Measurements from ENCODE around the gene COX4I1.

Gene COX4I1

DNA sequence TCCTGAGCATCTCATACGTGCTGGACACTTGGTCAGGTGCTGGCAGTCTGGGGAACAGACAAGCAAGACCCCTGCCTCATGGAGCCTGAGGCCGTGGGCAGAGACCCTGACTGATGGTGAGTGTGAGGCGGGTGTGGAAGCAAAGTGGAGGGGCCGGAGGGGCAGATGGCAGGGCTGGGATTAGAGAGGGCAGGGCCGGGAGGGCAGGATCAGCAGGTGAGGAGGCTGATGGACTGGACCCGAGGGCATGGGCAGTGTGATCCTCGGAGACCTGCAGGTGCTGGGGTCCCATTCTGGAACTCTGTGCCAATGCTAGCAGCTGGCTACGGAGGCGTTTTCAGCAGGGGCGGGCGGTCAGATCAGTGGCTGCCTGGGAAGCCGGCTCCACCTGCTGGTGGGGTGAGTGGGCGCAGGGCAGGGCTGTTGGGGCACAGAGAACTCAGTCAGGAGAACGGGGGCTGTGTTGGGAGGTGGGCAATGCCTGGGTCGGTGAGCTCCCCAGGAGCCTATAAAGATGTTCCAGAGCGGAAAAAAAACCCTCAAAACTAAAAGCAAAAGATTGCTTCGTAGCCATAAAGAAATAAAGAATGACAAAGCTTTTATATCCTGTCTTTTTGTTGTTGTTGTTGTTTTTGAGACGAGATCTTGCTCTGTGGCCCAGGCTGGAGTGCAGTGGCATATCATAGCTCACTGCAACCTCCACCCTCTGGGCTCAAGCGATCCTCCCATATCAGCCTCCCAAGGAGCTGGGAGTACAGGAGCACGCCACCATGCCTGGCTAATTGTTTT lies 39.7 kb upstream of the COX4I1 start:
- DNase-seq (peak in 1 of 2 donors; percentile 37), ATAC-seq (peak; percentile 34)
- no peaks in the 10 kb centered on the region for H3K9me3 Mint-ChIP-seq
- H3K4me3 Mint-ChIP-seq, result no peak overlapping the region
- peaks cover 23% of the 10 kb centered on the region for H3K27me3 Mint-ChIP-seq
- no peak overlapping the region for H3K27ac Mint-ChIP-seq
- H3K4me1 Mint-ChIP-seq, result peaks cover 26% of the 10 kb centered on the region

DNA sequence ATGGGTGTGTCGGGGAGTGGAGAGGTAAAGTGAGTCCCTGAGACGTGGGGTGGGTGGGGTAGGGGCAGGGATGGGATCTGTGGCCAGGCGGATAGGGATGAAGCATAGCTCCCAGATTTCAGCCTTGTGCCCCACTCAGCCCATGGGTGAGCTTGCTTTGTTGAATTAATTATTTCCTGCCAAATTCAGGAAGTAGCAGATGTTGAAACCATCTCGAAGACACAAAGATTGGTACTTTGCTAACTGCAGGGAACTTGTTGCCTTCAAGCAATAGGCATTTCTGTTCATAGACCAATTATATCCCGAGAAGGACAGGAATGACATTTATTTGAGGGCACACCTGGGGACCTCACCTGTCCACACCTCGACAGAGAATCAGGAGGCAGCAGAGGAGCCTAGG lies 37.6 kb upstream of the COX4I1 start:
- Mint-ChIP-seq H3K27ac (no peak overlapping the region), H3K27me3 (peaks cover 21% of the 10 kb centered on the region), H3K4me1 (peaks cover 20% of the 10 kb centered on the region), H3K4me3 (no peak overlapping the region), H3K9me3 (no peaks in the 10 kb centered on the region)
- DNase-seq (no peak), ATAC-seq (no peak)

DNA sequence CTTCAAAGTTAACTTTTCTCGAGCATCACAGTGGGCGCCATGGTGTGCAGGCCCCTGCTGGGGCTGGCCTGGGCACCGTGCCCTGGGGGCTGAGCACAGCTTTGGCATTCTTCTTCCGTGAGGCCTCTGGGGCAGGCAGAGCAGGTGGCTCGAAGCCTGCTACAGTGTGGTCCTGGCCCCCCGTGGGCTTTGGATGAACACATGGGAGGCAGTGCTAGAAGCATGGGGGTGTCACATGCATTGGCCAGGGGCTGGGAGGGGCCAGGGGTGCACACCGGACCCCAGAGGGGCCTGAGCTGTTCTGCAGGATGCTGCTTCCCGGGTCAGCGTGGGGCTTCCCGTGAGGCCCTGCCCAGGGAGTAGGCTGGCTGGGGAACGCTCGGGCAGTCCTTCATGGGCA lies 36.5 kb upstream of the COX4I1 start:
- Mint-ChIP-seq H3K4me3 (no peak overlapping the region), H3K27me3 (peaks cover 21% of the 10 kb centered on the region), H3K9me3 (no peaks in the 10 kb centered on the region), H3K27ac (no peak overlapping the region), H3K4me1 (peaks cover 14% of the 10 kb centered on the region)
- DNase-seq (no peak), ATAC-seq (no peak)

DNA sequence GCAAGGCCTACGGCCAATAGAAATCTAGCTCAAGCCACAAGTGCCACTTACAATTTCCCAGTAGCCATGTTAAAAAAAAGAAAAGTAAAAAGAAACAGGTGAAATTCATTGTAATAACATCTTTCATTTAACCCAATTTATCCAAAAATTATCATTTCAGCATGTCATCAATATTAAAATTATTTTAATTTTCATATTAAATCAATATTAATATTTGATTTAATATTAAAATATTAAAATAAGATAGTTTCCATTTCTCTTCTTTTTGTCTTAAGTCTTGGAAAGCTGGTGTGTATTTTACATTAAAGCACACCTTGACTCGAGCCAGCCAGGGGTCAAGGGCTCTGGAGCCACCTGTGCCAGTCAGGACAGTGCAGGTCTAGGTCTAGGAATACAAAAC lies 35.9 kb upstream of the COX4I1 start:
- no peak overlapping the region for H3K27ac Mint-ChIP-seq
- H3K27me3 Mint-ChIP-seq, result peaks cover 19% of the 10 kb centered on the region

DNA sequence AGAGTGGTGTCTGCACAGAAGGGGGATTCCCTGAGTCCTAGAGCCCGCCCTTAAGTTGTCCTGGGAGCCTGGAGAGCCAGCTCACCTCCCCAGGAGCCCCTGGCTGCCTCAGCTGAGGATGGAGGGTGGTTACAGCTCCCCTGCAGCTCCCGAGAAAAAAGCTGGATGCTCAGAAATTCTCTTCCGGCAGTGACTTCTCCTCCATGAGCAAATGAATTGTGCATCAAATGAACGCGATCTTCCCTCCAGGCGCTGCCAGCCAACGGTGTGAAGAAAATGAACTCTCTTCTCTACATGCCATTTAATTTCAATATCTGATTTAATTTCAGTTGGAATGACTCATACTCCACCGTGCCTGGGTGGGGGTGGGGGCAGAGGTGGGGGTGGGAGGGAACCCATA lies 34.3 kb upstream of the COX4I1 start:
- peaks cover 3% of the 10 kb centered on the region for H3K27me3 Mint-ChIP-seq
- H3K4me3 Mint-ChIP-seq, result no peak overlapping the region
- peak overlapping the region in 1 of 2 donors; percentile 7 for H3K27ac Mint-ChIP-seq
- DNase-seq (no peak), ATAC-seq (no peak)
- H3K4me1 Mint-ChIP-seq, result peaks cover 5% of the 10 kb centered on the region
- no peaks in the 10 kb centered on the region for H3K9me3 Mint-ChIP-seq

More for the DNA sequence above, 35.9 kb upstream of the COX4I1 start:
- no peak overlapping the region for H3K4me3 Mint-ChIP-seq
- DNase-seq (no peak), ATAC-seq (no peak)
- H3K9me3 Mint-ChIP-seq, result no peaks in the 10 kb centered on the region
- H3K4me1 Mint-ChIP-seq, result peaks cover 13% of the 10 kb centered on the region

DNA sequence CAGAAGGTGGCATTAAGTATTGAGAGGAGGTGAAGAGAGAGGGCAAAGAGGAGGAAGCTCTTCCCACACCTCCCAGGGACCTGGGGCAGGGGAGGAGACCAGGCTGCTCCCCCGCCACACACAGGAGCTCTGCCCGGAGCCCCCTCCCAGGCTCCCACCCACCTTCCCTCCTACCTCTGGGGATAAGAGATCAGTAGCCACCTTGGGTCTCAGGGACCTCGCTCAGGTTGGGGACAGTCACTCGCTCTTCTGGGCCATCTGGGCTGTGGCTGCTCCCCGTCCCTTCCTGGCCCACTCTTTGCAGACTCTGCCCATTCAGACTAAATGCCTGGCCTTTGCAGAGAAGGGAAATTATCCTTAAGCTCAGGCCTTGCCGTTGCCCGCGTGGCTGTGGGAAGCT lies 33.7 kb upstream of the COX4I1 start:
- H3K4me1 Mint-ChIP-seq, result peaks cover 5% of the 10 kb centered on the region
- no peaks in the 10 kb centered on the region for H3K27me3 Mint-ChIP-seq
- H3K4me3 Mint-ChIP-seq, result no peak overlapping the region
- DNase-seq (no peak), ATAC-seq (no peak)
- H3K27ac Mint-ChIP-seq, result peak overlapping the region in 1 of 2 donors; percentile 60
- H3K9me3 Mint-ChIP-seq, result no peaks in the 10 kb centered on the region

DNA sequence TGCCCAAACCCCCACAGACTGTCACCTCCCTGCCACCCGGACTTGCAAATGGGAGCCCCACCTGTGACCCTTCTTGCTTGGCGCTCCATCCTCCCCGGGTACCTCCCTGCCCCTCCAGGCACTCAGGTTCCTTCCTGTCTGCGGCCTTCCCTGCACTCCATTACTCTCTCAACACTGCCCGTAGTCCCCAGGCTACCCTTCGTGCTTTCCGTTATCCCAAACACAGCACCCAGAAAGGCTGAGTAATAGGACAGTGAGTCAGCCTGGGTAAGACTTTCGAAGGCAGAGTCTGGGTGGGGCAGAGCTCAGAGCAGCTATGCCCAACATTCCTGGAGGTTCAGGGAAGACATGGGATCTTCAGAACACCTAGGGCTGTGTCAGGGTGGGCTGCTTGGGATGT lies 32.0 kb upstream of the COX4I1 start:
- ATAC-seq, result no peak
- Mint-ChIP-seq H3K4me1 (peaks cover 5% of the 10 kb centered on the region), H3K4me3 (no peak overlapping the region), H3K27ac (peak overlapping the region in 1 of 2 donors; percentile 27), H3K27me3 (no peaks in the 10 kb centered on the region), H3K9me3 (no peaks in the 10 kb centered on the region)
- no peak for DNase-seq

DNA sequence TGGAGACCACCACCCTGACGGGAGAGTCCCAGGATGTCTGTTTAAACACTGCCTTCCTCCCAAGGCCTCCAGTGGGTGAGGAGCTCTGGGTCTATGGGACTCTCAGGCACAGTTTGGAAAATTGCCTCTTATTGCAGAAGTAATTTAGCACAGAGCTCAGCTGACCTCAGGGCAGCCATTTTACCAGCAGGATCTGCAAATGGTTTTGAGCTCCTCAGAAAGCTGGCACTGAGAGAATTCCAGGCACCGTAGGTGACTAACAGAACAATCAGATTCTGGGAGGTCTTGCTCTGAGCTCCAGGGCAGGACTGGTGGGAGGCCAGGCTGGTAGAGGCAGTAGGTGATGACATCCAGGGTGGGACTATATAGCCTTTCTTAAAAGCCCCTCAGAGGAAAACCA lies 31.3 kb upstream of the COX4I1 start:
- peaks cover 5% of the 10 kb centered on the region for H3K4me1 Mint-ChIP-seq
- H3K27me3 Mint-ChIP-seq, result no peaks in the 10 kb centered on the region
- no peak for ATAC-seq
- H3K27ac Mint-ChIP-seq, result no peak overlapping the region
- H3K9me3 Mint-ChIP-seq, result no peaks in the 10 kb centered on the region
- no peak overlapping the region for H3K4me3 Mint-ChIP-seq
- no peak for DNase-seq

DNA sequence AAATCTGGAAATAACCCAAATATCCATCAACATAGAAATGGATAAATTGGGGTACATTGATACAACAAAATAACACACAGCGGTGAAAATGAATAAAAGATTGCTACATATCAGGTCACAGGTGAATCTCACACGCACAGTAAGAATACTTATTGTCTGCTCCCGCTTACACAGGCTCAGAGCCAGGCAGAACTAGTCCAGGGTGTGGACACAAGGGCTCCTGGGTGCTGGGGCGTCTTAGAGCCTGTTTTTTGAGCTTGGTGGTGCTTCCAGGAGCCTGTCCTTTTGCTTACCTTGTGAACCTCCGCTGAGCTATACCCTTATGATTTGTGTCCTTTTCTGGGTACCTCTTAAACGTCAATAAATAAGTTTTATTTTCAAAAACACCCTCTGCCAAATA lies 28.8 kb upstream of the COX4I1 start:
- H3K27me3 Mint-ChIP-seq, result no peaks in the 10 kb centered on the region
- ATAC-seq, result no peak
- H3K27ac Mint-ChIP-seq, result no peak overlapping the region
- no peaks in the 10 kb centered on the region for H3K4me1 Mint-ChIP-seq
- DNase-seq, result no peak
- no peaks in the 10 kb centered on the region for H3K9me3 Mint-ChIP-seq
- no peak overlapping the region for H3K4me3 Mint-ChIP-seq

DNA sequence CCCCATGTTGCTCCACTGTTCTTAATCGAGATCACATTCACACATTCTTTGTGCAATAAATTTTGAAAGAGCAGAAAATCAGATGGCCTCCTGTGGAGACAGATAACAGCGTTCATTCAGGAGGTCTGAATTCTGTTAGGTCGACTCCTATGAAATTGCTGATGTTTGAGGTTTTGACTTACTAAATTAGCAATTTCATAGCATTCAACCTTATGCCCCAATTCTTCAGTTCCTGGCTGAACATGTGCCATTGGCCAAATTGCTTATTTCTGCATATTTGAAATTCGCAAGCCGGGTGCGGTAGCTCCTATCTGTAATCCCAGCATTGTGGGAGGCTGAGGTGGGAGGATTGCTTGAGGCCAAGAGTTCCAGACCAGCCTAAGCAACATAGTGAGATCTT lies 26.5 kb upstream of the COX4I1 start:
- ATAC-seq (no peak), DNase-seq (no peak)
- Mint-ChIP-seq H3K9me3 (no peaks in the 10 kb centered on the region), H3K4me3 (no peak overlapping the region), H3K4me1 (no peaks in the 10 kb centered on the region), H3K27me3 (no peaks in the 10 kb centered on the region), H3K27ac (no peak overlapping the region)

DNA sequence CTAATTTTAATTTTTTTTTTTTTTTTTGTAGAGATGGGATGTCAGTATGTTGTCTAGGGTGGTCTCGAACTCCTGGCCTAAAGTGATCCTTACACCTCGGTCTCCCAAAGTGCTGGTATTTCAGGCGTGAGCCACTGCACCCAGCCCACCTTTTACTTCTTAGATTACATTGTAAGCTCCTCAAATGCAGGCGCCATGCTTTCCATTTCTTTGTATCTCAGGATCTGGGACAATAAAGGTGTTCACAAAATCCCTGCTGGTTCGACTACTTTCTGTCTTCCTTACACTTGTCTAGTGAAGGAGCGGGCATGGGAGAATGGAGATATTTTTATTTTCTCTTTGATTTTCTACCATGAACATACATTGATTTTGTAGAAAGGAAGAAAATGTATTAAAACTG lies 25.4 kb upstream of the COX4I1 start:
- DNase-seq (no peak), ATAC-seq (no peak)
- Mint-ChIP-seq H3K9me3 (no peaks in the 10 kb centered on the region), H3K27me3 (no peaks in the 10 kb centered on the region), H3K4me3 (no peak overlapping the region), H3K4me1 (peaks cover 6% of the 10 kb centered on the region), H3K27ac (no peak overlapping the region)

DNA sequence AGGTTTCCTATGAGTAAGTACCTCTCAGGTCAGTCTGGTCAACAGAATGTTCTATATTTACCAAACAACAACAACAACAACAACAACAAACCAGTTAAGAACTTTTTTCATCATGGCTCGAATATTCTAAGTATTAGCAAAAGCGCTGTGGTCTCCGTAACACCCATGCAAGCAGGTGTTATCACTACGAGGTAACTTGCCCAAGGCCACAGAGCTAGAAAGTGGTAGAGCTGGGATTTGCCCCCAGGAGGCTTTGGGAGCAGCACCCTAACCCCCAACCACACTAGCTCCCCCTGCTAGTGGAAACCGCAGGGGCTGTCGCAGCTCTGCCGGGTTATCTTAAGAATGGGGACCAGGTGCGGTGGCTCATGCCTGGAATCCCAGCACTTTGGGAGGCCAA lies 24.7 kb upstream of the COX4I1 start:
- Mint-ChIP-seq H3K27me3 (no peaks in the 10 kb centered on the region), H3K4me3 (no peak overlapping the region), H3K9me3 (no peaks in the 10 kb centered on the region), H3K27ac (peak overlapping the region in 1 of 2 donors; percentile 67), H3K4me1 (peaks cover 12% of the 10 kb centered on the region)
- no peak for ATAC-seq
- no peak for DNase-seq

DNA sequence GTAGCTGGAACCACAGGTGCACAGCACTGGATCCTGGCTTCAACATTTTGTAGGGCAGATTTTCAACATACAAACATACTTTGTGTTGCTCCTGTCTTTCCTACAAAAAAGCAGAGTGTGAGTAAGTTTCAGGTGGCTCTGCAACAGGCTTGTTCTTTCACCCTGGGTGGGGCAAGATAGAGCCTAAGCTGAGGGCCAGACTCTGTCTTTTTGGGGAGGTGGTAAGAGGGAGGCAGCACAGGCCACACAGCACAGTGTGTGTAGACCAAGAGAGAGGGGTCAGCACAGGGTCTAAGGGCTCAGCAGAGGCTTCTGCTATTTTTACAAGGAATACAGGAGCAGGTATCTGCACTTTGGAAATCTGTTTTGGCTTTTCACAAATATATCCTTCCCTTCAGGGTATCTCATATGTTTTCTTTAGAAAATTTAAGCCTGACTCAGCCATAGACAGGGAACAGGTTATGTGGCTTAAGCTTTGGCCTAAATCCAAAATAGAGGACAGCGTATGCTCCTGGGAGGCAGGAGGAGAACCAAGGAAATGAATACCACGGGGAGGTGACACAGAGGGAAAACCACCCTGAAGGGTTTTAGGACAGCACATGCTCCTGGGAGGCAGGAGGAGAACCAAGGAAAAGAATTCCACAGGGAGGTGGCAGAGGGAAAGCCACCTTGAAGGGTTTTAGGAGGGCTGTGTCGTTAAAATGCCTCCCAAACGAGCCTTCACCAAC lies 21.7 kb upstream of the COX4I1 start:
- Mint-ChIP-seq H3K27ac (peak overlapping the region in 1 of 2 donors; percentile 77), H3K9me3 (no peaks in the 10 kb centered on the region), H3K4me3 (no peak overlapping the region), H3K4me1 (peaks cover 15% of the 10 kb centered on the region), H3K27me3 (no peaks in the 10 kb centered on the region)
- ATAC-seq, result no peak
- DNase-seq, result no peak

DNA sequence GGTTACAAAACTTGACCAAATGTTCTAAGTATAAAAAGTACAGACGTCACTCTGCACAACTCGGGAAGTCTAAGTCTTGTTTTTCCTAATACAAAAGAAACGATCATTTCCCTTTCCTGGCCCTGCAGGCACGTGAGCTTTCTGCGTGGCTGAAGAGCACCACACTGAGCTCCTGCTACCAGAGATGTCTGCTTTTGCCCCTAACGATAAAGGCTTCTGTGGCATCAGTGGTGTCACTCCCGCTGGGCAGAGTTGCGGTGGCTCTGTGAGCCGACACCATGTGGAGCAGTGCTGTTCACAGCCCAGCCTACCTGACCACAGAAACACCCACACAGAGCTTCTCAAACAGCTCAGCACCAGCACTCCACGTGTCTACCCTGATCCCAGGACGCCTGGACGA lies 20.6 kb upstream of the COX4I1 start:
- Mint-ChIP-seq H3K9me3 (no peaks in the 10 kb centered on the region), H3K4me1 (peaks cover 15% of the 10 kb centered on the region), H3K27ac (no peak overlapping the region), H3K27me3 (no peaks in the 10 kb centered on the region), H3K4me3 (no peak overlapping the region)
- DNase-seq (no peak), ATAC-seq (peak; percentile 86)

DNA sequence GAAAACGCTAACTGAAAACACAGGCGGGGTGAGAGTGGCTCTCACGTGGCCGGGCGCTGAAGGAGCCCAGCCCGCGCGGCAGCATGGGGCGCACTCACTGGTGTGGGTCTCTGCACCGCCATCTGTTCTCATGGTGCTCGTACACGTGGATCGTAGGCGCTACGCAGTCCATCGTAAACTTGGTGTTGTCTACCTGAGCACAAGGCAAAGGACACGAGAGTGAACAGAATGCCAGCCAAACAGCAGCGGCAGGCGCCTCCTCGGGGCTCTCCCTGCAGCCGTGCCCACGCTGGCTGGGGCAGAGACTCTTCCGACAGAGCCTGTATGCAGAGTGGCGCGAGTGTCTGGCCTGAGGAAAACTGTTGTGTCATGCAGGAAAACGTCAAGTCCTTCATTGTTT lies 19.2 kb upstream of the COX4I1 start:
- no peak overlapping the region for H3K27ac Mint-ChIP-seq

DNA sequence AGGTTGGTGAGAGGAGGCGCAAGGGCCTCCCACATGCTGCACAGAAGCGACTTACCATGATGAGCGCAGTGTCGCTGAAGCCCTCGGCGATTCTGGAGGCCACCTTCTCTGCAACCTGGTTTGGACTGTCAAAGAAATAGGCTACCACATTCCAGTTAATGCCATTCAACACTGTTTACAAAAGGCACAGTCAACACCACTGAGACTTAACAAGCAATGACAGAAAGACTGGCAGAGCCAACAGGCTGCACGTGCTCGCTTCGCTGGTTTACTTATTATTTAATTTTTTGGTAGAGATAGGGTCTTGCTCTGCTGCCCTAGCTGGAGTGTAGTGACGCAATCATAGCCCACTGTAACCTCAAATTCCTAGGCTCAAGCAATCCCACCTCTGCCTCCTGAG lies 18.3 kb upstream of the COX4I1 start:
- DNase-seq (no peak), ATAC-seq (no peak)
- no peak overlapping the region for H3K4me3 Mint-ChIP-seq
- peak overlapping the region in 1 of 2 donors; percentile 16 for H3K27ac Mint-ChIP-seq
- no peaks in the 10 kb centered on the region for H3K9me3 Mint-ChIP-seq
- peaks cover 15% of the 10 kb centered on the region for H3K4me1 Mint-ChIP-seq
- H3K27me3 Mint-ChIP-seq, result no peaks in the 10 kb centered on the region

More for the DNA sequence above, 19.2 kb upstream of the COX4I1 start:
- ATAC-seq (no peak), DNase-seq (no peak)
- H3K4me1 Mint-ChIP-seq, result peaks cover 15% of the 10 kb centered on the region
- H3K9me3 Mint-ChIP-seq, result no peaks in the 10 kb centered on the region
- no peaks in the 10 kb centered on the region for H3K27me3 Mint-ChIP-seq
- H3K4me3 Mint-ChIP-seq, result no peak overlapping the region

Measured in stimulated activated naive CD8-positive, alpha-beta T cell treated with anti-CD3 and anti-CD28 coated beads, Interleukin-15, amount 100 ng/mL, for 72 hours (primary cell).